ENCODE measurements around the gene COL16A1. TPM values are rescaled to one million over a fixed set of nuclear protein-coding genes. Genes with fewer than 3 reads are reported as not detected.

The COL16A1 gene
- total RNA-seq, result under 1 TPM in 1 of 2 experiments, not detected in 1; 0.85 TPM
- not detected for polyA plus RNA-seq

GRCh38 chr1:31703431-31704270 lies at the start of gene COL16A1:
Gene COL16A1, minus strand, starts transcription at chr1:31704017. Its CDS starts 1,824 bp downstream, at chr1:31702193.
- peaks cover 5% of the 10 kb centered on the region for H3K27me3 ChIP-seq (ENCODE audit: insufficient read depth, low read length, poor library complexity, severe bottlenecking)
- H3K4me3 ChIP-seq (ENCODE audit: low read length), result no peak within 1 kb of the TSS

DNA sequence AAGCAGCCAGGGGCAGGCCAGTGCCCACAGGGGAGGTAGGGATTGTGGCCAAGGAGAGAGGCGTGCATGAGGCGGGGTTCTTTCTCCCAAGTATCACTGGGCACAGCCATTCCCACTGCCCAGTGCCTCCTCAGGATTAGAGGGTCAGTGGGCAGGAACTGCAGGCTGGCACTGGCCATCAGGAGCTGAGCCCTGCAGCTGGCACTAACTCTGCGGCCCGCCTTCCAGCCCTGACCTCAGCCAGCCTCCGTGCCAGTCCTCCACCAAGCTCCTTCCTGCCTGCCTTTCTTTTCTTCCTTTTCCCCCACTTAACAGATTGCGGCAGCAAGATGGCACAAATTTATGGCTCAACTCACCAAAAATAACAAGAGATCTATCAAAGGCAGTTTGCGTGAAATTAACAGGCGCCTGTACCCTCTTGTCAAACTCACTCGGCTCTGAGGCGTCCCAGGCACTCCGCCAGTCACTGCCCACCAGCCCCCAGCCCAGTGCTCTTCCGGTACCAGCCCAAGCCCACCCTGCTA lies 49.2 kb upstream of the COL16A1 start:
- H3K4me1 ChIP-seq (ENCODE audit: insufficient read depth, low read length), result peaks cover 24% of the 10 kb centered on the region
- H3K4me3 Mint-ChIP-seq, result no peak overlapping the region
- peaks cover 30 to 36% (median 30%) of the 10 kb centered on the region in 3 donors for H3K4me1 Mint-ChIP-seq
- H3K27ac ChIP-seq (ENCODE audit: low read depth, low read length), result no peak overlapping the region
- no peaks in the 10 kb centered on the region for H3K9me3 Mint-ChIP-seq
- H3K36me3 ChIP-seq (ENCODE audit: insufficient read depth, low read length), result no peaks in the 10 kb centered on the region
- peaks cover 0 to 3% of the 10 kb centered on the region in 2 donors for H3K27me3 Mint-ChIP-seq
- ChIA-PET CTCF (no interaction called here), POLR2A (no interaction called here)
- no peaks in the 10 kb centered on the region for H3K27me3 ChIP-seq (ENCODE audit: insufficient read depth, low read length, poor library complexity, severe bottlenecking)
- H3K4me3 ChIP-seq (ENCODE audit: low read length), result no peak overlapping the region
- H3K36me3 Mint-ChIP-seq, result no peaks in the 10 kb centered on the region
- no peak for DNase-seq
- H3K9me3 ChIP-seq (ENCODE audit: low read length), result no peaks in the 10 kb centered on the region
- no peak overlapping the region for H3K27ac Mint-ChIP-seq

More at GRCh38 chr1:31703431-31704270, at the start of gene COL16A1:
- Mint-ChIP-seq H3K4me1 (peaks cover 44 to 60% (median 51%) of the 10 kb centered on the region in 3 donors), H3K27me3 (peaks cover 17 to 34% of the 10 kb centered on the region in 2 donors), H3K36me3 (no peaks in the 10 kb centered on the region), H3K4me3 (peak within 1 kb of the TSS in 6 of 7 donors; percentile 12 to 67 (median 61)), H3K27ac (peak within 1 kb of the TSS in 6 of 8 donors; percentile 3 to 72 (median 50)), H3K9me3 (no peaks in the 10 kb centered on the region)
- no peaks in the 10 kb centered on the region for H3K36me3 ChIP-seq (ENCODE audit: insufficient read depth, low read length)
- no peak for DNase-seq
- peaks cover 39% of the 10 kb centered on the region for H3K4me1 ChIP-seq (ENCODE audit: insufficient read depth, low read length)
- no peaks in the 10 kb centered on the region for H3K9me3 ChIP-seq (ENCODE audit: low read length)
- ChIA-PET CTCF (interaction anchor here (0.9 to 1.4 kb wide), 2 partner anchors 40 to 59 kb away, joined by 3 read pairs; no protein-coding TSS in a partner anchor), POLR2A (no interaction called here)
- H3K27ac ChIP-seq (ENCODE audit: low read depth, low read length), result no peak within 1 kb of the TSS

GRCh38 chr1:31752258-31752657 lies 48.4 kb upstream of the COL16A1 start:
- Histone ChIP-seq H3K4me3 (ENCODE audit: low read length) (no peak overlapping the region), H3K9me3 (ENCODE audit: low read length) (no peaks in the 10 kb centered on the region), H3K27me3 (ENCODE audit: insufficient read depth, low read length, poor library complexity, severe bottlenecking) (no peaks in the 10 kb centered on the region), H3K27ac (ENCODE audit: low read depth, low read length) (no peak overlapping the region), H3K4me1 (ENCODE audit: insufficient read depth, low read length) (peaks cover 25% of the 10 kb centered on the region), H3K36me3 (ENCODE audit: insufficient read depth, low read length) (no peaks in the 10 kb centered on the region)
- no peak for DNase-seq
- Mint-ChIP-seq H3K4me3 (peak overlapping the region in 1 of 7 donors; percentile 18), H3K4me1 (peaks cover 35 to 41% (median 35%) of the 10 kb centered on the region in 3 donors), H3K27ac (peak overlapping the region in 2 of 8 donors; percentile 26 to 68), H3K27me3 (peaks cover 0 to 3% of the 10 kb centered on the region in 2 donors), H3K9me3 (no peaks in the 10 kb centered on the region), H3K36me3 (no peaks in the 10 kb centered on the region)
- ChIA-PET POLR2A (no interaction called here), CTCF (interaction anchor here (1.9 kb wide), 1 partner anchor 9 kb away, joined by 10 read pairs; no protein-coding TSS in a partner anchor)

- Histone ChIP-seq H3K4me3 (ENCODE audit: low read length) (no peak overlapping the region), H3K27me3 (ENCODE audit: insufficient read depth, low read length, poor library complexity, severe bottlenecking) (no peaks in the 10 kb centered on the region), H3K9me3 (ENCODE audit: low read length) (no peaks in the 10 kb centered on the region), H3K36me3 (ENCODE audit: insufficient read depth, low read length) (no peaks in the 10 kb centered on the region), H3K27ac (ENCODE audit: low read depth, low read length) (no peak overlapping the region), H3K4me1 (ENCODE audit: insufficient read depth, low read length) (peaks cover 29% of the 10 kb centered on the region)
- peaks cover 39 to 45% (median 40%) of the 10 kb centered on the region in 3 donors for H3K4me1 Mint-ChIP-seq
- no peaks in the 10 kb centered on the region for H3K9me3 Mint-ChIP-seq
- H3K36me3 Mint-ChIP-seq, result no peaks in the 10 kb centered on the region
- peaks cover 0 to 3% of the 10 kb centered on the region in 2 donors for H3K27me3 Mint-ChIP-seq
- ChIA-PET CTCF (interaction anchor here (1.3 to 1.9 kb wide), 2 partner anchors 10 to 11 kb away, joined by 3 to 10 read pairs; no protein-coding TSS in a partner anchor), POLR2A (no interaction called here)
- H3K4me3 Mint-ChIP-seq, result peak overlapping the region in 4 of 7 donors; percentile 56 to 84 (median 67)
- H3K27ac Mint-ChIP-seq, result peak overlapping the region in 2 of 8 donors; percentile 70
- no peak for DNase-seq
Observed at GRCh38 chr1:31751822-31752241, 48.0 kb upstream of the COL16A1 start.

DNA sequence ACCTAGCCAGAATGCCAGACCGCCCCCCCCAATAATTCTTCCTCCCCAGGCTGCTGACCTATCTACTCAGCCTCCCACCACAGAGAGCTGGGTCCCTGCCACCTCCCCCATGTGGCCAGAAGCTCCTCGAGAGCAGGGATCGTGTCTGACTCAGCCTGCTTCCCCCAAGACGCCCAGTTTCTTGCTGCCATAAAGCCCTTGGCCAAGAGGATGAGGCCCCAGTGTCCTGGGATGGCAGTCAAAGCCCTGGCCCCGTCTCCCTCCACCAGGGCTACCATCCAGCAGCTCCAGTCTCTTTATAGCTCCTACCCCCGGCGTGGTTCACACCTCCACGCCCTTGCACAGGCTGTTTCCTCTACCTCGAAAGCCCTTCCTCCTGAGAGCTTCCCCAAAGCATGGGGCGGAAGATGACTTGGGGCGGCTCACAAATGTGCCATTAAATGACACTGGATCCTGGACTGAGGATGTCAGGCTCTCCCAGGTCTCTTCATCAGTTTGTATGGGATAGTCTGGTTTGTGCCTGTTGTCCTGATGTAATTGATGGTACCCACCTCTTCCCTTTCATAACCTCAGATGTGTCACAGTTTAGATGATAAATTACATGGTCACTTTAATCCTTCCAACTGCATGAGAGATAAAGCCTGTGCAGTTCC lies 47.2 kb upstream of the COL16A1 start:
- no peaks in the 10 kb centered on the region for H3K27me3 ChIP-seq (ENCODE audit: insufficient read depth, low read length, poor library complexity, severe bottlenecking)
- no peaks in the 10 kb centered on the region for H3K9me3 ChIP-seq (ENCODE audit: low read length)
- no peaks in the 10 kb centered on the region for H3K36me3 ChIP-seq (ENCODE audit: insufficient read depth, low read length)
- Mint-ChIP-seq H3K4me1 (peaks cover 47 to 54% (median 48%) of the 10 kb centered on the region in 3 donors), H3K4me3 (peak overlapping the region in 6 of 7 donors; percentile 51 to 81 (median 72)), H3K36me3 (no peaks in the 10 kb centered on the region), H3K27ac (peak overlapping the region in 6 of 8 donors; percentile 13 to 90 (median 74)), H3K27me3 (peaks cover 0 to 3% of the 10 kb centered on the region in 2 donors), H3K9me3 (no peaks in the 10 kb centered on the region)
- peaks cover 36% of the 10 kb centered on the region for H3K4me1 ChIP-seq (ENCODE audit: insufficient read depth, low read length)
- H3K4me3 ChIP-seq (ENCODE audit: low read length), result no peak overlapping the region
- DNase-seq, result peak in 4 of 5 donors; percentile 28 to 65 (median 58)
- H3K27ac ChIP-seq (ENCODE audit: low read depth, low read length), result no peak overlapping the region
- ChIA-PET POLR2A (interaction anchor here (0.6 to 1.1 kb wide), 3 partner anchors 10 to 641 kb away, joined by 3 to 4 read pairs (median 3); no protein-coding TSS in a partner anchor), CTCF (interaction anchor here (1.2 to 1.9 kb wide), 3 partner anchors 9 to 12 kb away, joined by 3 to 10 read pairs (median 4); no protein-coding TSS in a partner anchor)

DNA sequence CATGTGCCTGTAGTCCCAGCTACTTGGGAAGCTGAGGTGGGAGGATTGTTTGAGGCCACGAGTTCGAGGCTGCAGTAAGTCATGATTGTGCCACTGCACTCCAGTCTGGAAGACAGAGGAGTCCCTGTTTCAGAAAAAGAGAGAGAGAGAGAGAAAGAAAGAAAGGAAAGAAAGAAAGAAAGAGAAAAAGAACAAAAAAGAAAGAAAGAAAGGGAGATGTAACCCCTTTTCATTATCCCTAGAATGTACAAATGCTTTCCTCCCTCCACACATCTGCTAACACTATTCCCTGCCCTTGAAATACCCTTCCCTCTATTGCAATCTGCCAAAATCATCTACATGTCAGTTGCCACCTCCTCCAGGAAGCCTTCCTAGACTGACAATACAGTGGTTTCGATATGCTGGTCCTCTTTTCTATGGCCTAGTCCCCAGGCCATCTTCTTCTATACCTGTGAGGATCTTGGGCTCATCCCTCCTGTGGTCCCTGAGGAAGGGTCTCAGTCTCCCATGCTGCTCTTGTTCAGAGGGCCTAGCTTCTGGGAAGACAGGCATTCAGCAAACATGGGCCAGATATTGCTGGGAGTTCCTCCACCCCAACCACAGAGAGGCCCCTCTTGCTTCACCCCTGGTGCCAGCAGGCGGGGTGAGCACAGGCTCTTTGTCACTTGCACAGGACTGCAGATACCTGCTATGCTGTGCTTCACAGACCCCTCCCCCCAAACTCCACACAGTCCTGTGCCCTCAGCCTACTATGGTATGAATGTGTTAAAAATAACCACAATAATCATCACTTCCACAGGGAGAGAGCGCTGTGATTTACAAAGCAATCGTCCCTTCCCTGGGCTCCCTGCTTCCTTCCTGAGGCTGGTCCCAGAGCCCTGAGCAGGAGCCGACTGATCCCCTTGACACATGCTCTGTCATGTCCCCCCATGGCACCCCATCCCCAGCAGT lies 46.2 kb upstream of the COL16A1 start:
- ChIA-PET CTCF (interaction anchor here (1.2 to 2.6 kb wide), 4 partner anchors 10 to 13 kb away, joined by 4 to 10 read pairs (median 8); no protein-coding TSS in a partner anchor), POLR2A (interaction anchor here (1.1 kb wide), 1 partner anchor 11 kb away, joined by 4 read pairs; no protein-coding TSS in a partner anchor)
- Mint-ChIP-seq H3K27ac (peak overlapping the region in 5 of 8 donors; percentile 17 to 85 (median 70)), H3K36me3 (no peaks in the 10 kb centered on the region), H3K4me1 (peaks cover 51 to 55% (median 51%) of the 10 kb centered on the region in 3 donors), H3K27me3 (peaks cover 0 to 3% of the 10 kb centered on the region in 2 donors), H3K4me3 (peak overlapping the region in 4 of 7 donors; percentile 54 to 81 (median 78)), H3K9me3 (no peaks in the 10 kb centered on the region)
- no peak overlapping the region for H3K4me3 ChIP-seq (ENCODE audit: low read length)
- DNase-seq, result no peak
- no peaks in the 10 kb centered on the region for H3K9me3 ChIP-seq (ENCODE audit: low read length)
- H3K27ac ChIP-seq (ENCODE audit: low read depth, low read length), result no peak overlapping the region
- no peaks in the 10 kb centered on the region for H3K36me3 ChIP-seq (ENCODE audit: insufficient read depth, low read length)
- H3K4me1 ChIP-seq (ENCODE audit: insufficient read depth, low read length), result peaks cover 36% of the 10 kb centered on the region
- H3K27me3 ChIP-seq (ENCODE audit: insufficient read depth, low read length, poor library complexity, severe bottlenecking), result no peaks in the 10 kb centered on the region

GRCh38 chr1:31748365-31748764 lies 44.5 kb upstream of the COL16A1 start:
- CTCF ChIA-PET, result interaction anchor here (2.6 kb wide), 1 partner anchor 11 kb away, joined by 9 read pairs; no protein-coding TSS in a partner anchor
- Histone ChIP-seq H3K27ac (ENCODE audit: low read depth, low read length) (no peak overlapping the region), H3K27me3 (ENCODE audit: insufficient read depth, low read length, poor library complexity, severe bottlenecking) (no peaks in the 10 kb centered on the region), H3K36me3 (ENCODE audit: insufficient read depth, low read length) (no peaks in the 10 kb centered on the region), H3K4me1 (ENCODE audit: insufficient read depth, low read length) (peaks cover 36% of the 10 kb centered on the region), H3K9me3 (ENCODE audit: low read length) (no peaks in the 10 kb centered on the region), H3K4me3 (ENCODE audit: low read length) (no peak overlapping the region)
- POLR2A ChIA-PET, result interaction anchor here (0.5 kb wide), 1 partner anchor 190 kb away, joined by 4 read pairs; the partner anchor contains the start of gene PTP4A2
- peak overlapping the region in 1 of 8 donors; percentile 70 for H3K27ac Mint-ChIP-seq
- DNase-seq, result no peak
- H3K4me3 Mint-ChIP-seq, result no peak overlapping the region
- peaks cover 0 to 3% of the 10 kb centered on the region in 2 donors for H3K27me3 Mint-ChIP-seq
- H3K9me3 Mint-ChIP-seq, result no peaks in the 10 kb centered on the region
- peaks cover 51 to 58% (median 53%) of the 10 kb centered on the region in 3 donors for H3K4me1 Mint-ChIP-seq
- H3K36me3 Mint-ChIP-seq, result no peaks in the 10 kb centered on the region

All from CD8-positive, alpha-beta memory T cell (primary cell).